Naive thymus-derived CD8-positive, alpha-beta T cell (primary cell): Measurements from ENCODE around the gene NEXMIF. TPM values are rescaled to one million over a fixed set of nuclear protein-coding genes. Genes with fewer than 3 reads are reported as not detected.
"Not testable (repeated sequence)": the region's sequence is repeated elsewhere in the genome, so short reads cannot be mapped to it uniquely, and the experiment has no call there.

Source experiments
- ATAC-seq, 2 donors: fragments of 150-1000 bp; cut with Tn5 transposase in 1 of 2; sonication (Bioruptor Pico), chemical (Tn5 transposase) in 1 of 2; 1 replicate in 1 of 2; 2 replicates in 1 of 2; pipeline ENCODE4 v1.10.0; 2021; ENCODE audit warnings: mild to moderate bottlenecking in 2 of 2, moderate library complexity in 2 of 2
- POLR2A ChIA-PET: fragments of 350-600 bp; sonication (Branson Sonifier 250); formaldehyde crosslinking; loops from one replicate; lab custom pipeline; 2021; ENCODE audit warnings: antibody characterized with exemption; lab: Charles Lee
- DNase-seq, 10 donors: peaks; one replicate each; pipeline versions ENCODE4 v3.0.0 to v3.0.0-alpha.2; 2020 to 2022
- H3K27ac Mint-ChIP-seq, 10 donors: one replicate each; pipeline ENCODE4 v1.8.0; 2020 to 2022; ENCODE audit warnings: mild to moderate bottlenecking in 10 of 10, mixed read lengths in 10 of 10, moderate library complexity in 4 of 10, inconsistent platforms in 1 of 10
- H3K27me3 Mint-ChIP-seq, 5 donors: one replicate each; pipeline ENCODE4 v1.8.0; 2021 to 2022; ENCODE audit warnings: mixed read lengths in 5 of 5
- H3K36me3 Mint-ChIP-seq, 3 donors: one replicate each; pipeline ENCODE4 v1.8.0; 2020 to 2022; ENCODE audit warnings: mixed read lengths in 3 of 3, mild to moderate bottlenecking in 2 of 3, inconsistent platforms in 1 of 3
- H3K4me1 Mint-ChIP-seq, 4 donors: one replicate each; pipeline ENCODE4 v1.8.0; 2021 to 2022; ENCODE audit warnings: mixed read lengths in 4 of 4
- H3K4me3 Mint-ChIP-seq, 10 donors: one replicate each; pipeline ENCODE4 v1.8.0; 2020 to 2022; ENCODE audit warnings: mild to moderate bottlenecking in 10 of 10, mixed read lengths in 10 of 10, moderate library complexity in 6 of 10, inconsistent platforms in 1 of 10
- H3K9me3 Mint-ChIP-seq, 9 donors: one replicate each; pipeline ENCODE4 v1.8.0; 2020 to 2022; ENCODE audit warnings: mixed read lengths in 9 of 9, mild to moderate bottlenecking in 3 of 9, inconsistent platforms in 1 of 9, moderate library complexity in 1 of 9
- polyA plus RNA-seq, 3 donors: library from polyadenylated mRNA; unstranded; fragments of 300-500 nt; fragmentation: Illumina TruSeq; gene quantifications; one replicate each; pipeline ENCODE4 v1.2.3, GENCODE V29; 2021
- total RNA-seq, 8 experiments: library from RNA in 2 of 8; stranded (reverse) in 2 of 8; gene quantifications; one replicate each; pipeline ENCODE4 v1.2.3 and lab custom pipeline; 2021 to 2026

Gene NEXMIF
- total and polyA plus RNA-seq, 5 experiments from 2014 or later, result 0.07 to 1.8 (median 0.97) TPM

- Mint-ChIP-seq H3K4me1 (peaks cover 0 to 6% (median 0%) of the 10 kb centered on the region in 4 donors), H3K27ac (no peak overlapping the region), H3K9me3 (no peaks in the 10 kb centered on the region), H3K27me3 (no peaks in the 10 kb centered on the region), H3K4me3 (no peak overlapping the region), H3K36me3 (peaks cover 0 to 2% (median 0%) of the 10 kb centered on the region in 3 donors)
- POLR2A ChIA-PET, result no interaction called here
- ATAC-seq (no peak), DNase-seq (no peak)
Measured at GRCh38 chrX:74781507-74782034, 143.7 kb downstream of the NEXMIF start.

- H3K4me1 Mint-ChIP-seq, result peaks cover 0 to 5% (median 0%) of the 10 kb centered on the region in 4 donors
- no peaks in the 10 kb centered on the region for H3K9me3 Mint-ChIP-seq
Measured at GRCh38 chrX:74779175-74779574, 146.1 kb downstream of the NEXMIF start.

GRCh38 chrX:74774988-74775387, 150.3 kb downstream of the NEXMIF start:
- Mint-ChIP-seq H3K9me3 (no peaks in the 10 kb centered on the region), H3K4me3 (no peak overlapping the region), H3K4me1 (peaks cover 0 to 5% (median 0%) of the 10 kb centered on the region in 4 donors), H3K36me3 (no peaks in the 10 kb centered on the region), H3K27ac (no peak overlapping the region), H3K27me3 (no peaks in the 10 kb centered on the region)
- POLR2A ChIA-PET, result no interaction called here
- DNase-seq (no peak), ATAC-seq (no peak)

More at GRCh38 chrX:74779175-74779574, 146.1 kb downstream of the NEXMIF start:
- Mint-ChIP-seq H3K27me3 (no peaks in the 10 kb centered on the region), H3K36me3 (peaks cover 0 to 2% (median 0%) of the 10 kb centered on the region in 3 donors), H3K27ac (no peak overlapping the region), H3K4me3 (no peak overlapping the region)
- DNase-seq (no peak), ATAC-seq (no peak)
- POLR2A ChIA-PET, result no interaction called here

- H3K4me3 Mint-ChIP-seq, result no peak overlapping the region
- POLR2A ChIA-PET, result no interaction called here
- no peaks in the 10 kb centered on the region for H3K9me3 Mint-ChIP-seq
- ATAC-seq, result no peak
- no peaks in the 10 kb centered on the region for H3K4me1 Mint-ChIP-seq
- H3K27ac Mint-ChIP-seq, result no peak overlapping the region
- no peaks in the 10 kb centered on the region for H3K36me3 Mint-ChIP-seq
- DNase-seq, result no peak
- no peaks in the 10 kb centered on the region for H3K27me3 Mint-ChIP-seq
Measured at GRCh38 chrX:74736450-74736849, 188.8 kb downstream of the NEXMIF start.

GRCh38 chrX:74705269-74705668, 220.0 kb downstream of the NEXMIF start:
- H3K9me3 Mint-ChIP-seq, result peaks cover 0 to 2% (median 0%) of the 10 kb centered on the region in 9 donors
- no peaks in the 10 kb centered on the region for H3K4me1 Mint-ChIP-seq
- H3K4me3 Mint-ChIP-seq, result no peak overlapping the region
- peaks cover 2 to 16% (median 6%) of the 10 kb centered on the region in 5 donors for H3K27me3 Mint-ChIP-seq
- POLR2A ChIA-PET, result no interaction called here
- ATAC-seq (no peak), DNase-seq (no peak)
- no peak overlapping the region for H3K27ac Mint-ChIP-seq
- H3K36me3 Mint-ChIP-seq, result no peaks in the 10 kb centered on the region

- not testable (repeated sequence) for H3K4me3 Mint-ChIP-seq
Measured at GRCh38 chrX:74701343-74701742, 223.9 kb downstream of the NEXMIF start.

GRCh38 chrX:74684466-74684865, 240.8 kb downstream of the NEXMIF start:
- peaks cover 0 to 21% (median 5%) of the 10 kb centered on the region in 9 donors for H3K9me3 Mint-ChIP-seq
- no peak overlapping the region for H3K27ac Mint-ChIP-seq
- peaks cover 0 to 1% (median 0%) of the 10 kb centered on the region in 5 donors for H3K27me3 Mint-ChIP-seq
- no peak overlapping the region for H3K4me3 Mint-ChIP-seq
- no peak for ATAC-seq
- POLR2A ChIA-PET, result no interaction called here
- no peaks in the 10 kb centered on the region for H3K4me1 Mint-ChIP-seq
- no peaks in the 10 kb centered on the region for H3K36me3 Mint-ChIP-seq
- no peak for DNase-seq

More at GRCh38 chrX:74701343-74701742, 223.9 kb downstream of the NEXMIF start:
- H3K27me3 Mint-ChIP-seq, H3K27ac Mint-ChIP-seq, DNase-seq, H3K36me3 Mint-ChIP-seq, H3K9me3 Mint-ChIP-seq, POLR2A ChIA-PET, H3K4me1 Mint-ChIP-seq, ATAC-seq: not testable (repeated sequence)

Other genes with a start within 250 kb of the NEXMIF start
- 10 to 100 TPM; 27.7 to 30.3 TPM for gene ABCB7, start 230.8 kb upstream of the NEXMIF start, total RNA-seq
- gene ABCB7, start 230.8 kb upstream of the NEXMIF start, polyA plus RNA-seq, result 10 to 100 TPM; 18.6 to 20.2 (median 19.1) TPM